H1 (cell line): ENCODE measurements around the gene PTRH1. TPM values are rescaled to one million over a fixed set of nuclear protein-coding genes. Genes with fewer than 3 reads are reported as not detected.
A peak's percentile ranks its signal among the peaks of the same experiment; 100 is the strongest.

Experiments
- CTCF ChIA-PET: fragments of 300-600 bp; sonication (Branson Sonifier 250); formaldehyde crosslinking; loops from one replicate; lab custom pipeline; 2021; ENCODE audit not compliant: partially characterized antibody; lab: Charles Lee
- POLR2A ChIA-PET: fragments of 300-600 bp; sonication (Branson Sonifier 250); formaldehyde crosslinking; loops from one replicate; lab custom pipeline; 2021; ENCODE audit warnings: inconsistent platforms; ENCODE audit not compliant: partially characterized antibody; lab: Charles Lee
- DNase-seq, 2 experiments: peaks; one replicate each; pipeline versions ENCODE4 v3.0.0 to v3.0.0-alpha.2; 2010 to 2022; ENCODE audit warnings: low spot score in 2 of 2, low read depth in 1 of 2, mixed read lengths in 1 of 2
- FAIRE-seq: peaks from 2 replicates; lab custom pipeline; 2011; peaks lifted over from hg19 to GRCh38; lab: Jason Lieb, UNC
- H2AFZ ChIP-seq: 2 replicates; pipeline ENCODE4 v1.8.1; 2012; ENCODE audit warnings: low read length, inconsistent platforms
- H2AK5ac ChIP-seq: 2 replicates; pipeline ENCODE4 v1.6.1; 2013; ENCODE audit warnings: low read depth, low read length
- H2BK120ac ChIP-seq: replicated peaks from 2 replicates; pipeline ENCODE3; 2013; ENCODE audit warnings: low read depth, low read length, inconsistent platforms
- H2BK12ac ChIP-seq: 2 replicates; pipeline ENCODE4 v1.6.1; 2013; ENCODE audit warnings: low read depth, low read length
- H2BK15ac ChIP-seq: 2 replicates; pipeline ENCODE4 v1.6.1; 2013; ENCODE audit warnings: low read length
- H2BK20ac ChIP-seq: 2 replicates; pipeline ENCODE4 v1.6.1; 2013; ENCODE audit warnings: low read length
- H2BK5ac ChIP-seq: 2 replicates; pipeline ENCODE4 v1.6.1; 2013; ENCODE audit warnings: low read depth, low read length
- H3K14ac ChIP-seq: 2 replicates; pipeline ENCODE4 v1.6.1; 2013; ENCODE audit warnings: inconsistent platforms; ENCODE audit not compliant: insufficient read length
- H3K18ac ChIP-seq: 2 replicates; pipeline ENCODE4 v1.6.1; 2013; ENCODE audit warnings: low read length; ENCODE audit errors: extremely low read depth
- H3K23ac ChIP-seq: 2 replicates; pipeline ENCODE4 v1.6.1; 2013; ENCODE audit warnings: inconsistent platforms; ENCODE audit not compliant: insufficient read length
- H3K23me2 ChIP-seq: 2 replicates; pipeline ENCODE4 v1.6.1; 2013; ENCODE audit warnings: low read depth, low read length
- H3K27ac ChIP-seq: 2 replicates; pipeline ENCODE4 v1.6.1; 2011; ENCODE audit warnings: low read depth, low read length, inconsistent platforms
- H3K27me3 ChIP-seq, 4 experiments: replicated peaks in 1 of 4; 1 replicate in 1 of 4; 2 replicates in 3 of 4; pipeline versions ENCODE4 v1.6.1 to v1.8.1; 2011 to 2013; ENCODE audit warnings: low read length in 3 of 4, mild to moderate bottlenecking in 3 of 4, inconsistent platforms in 2 of 4, mixed read lengths in 2 of 4, moderate library complexity in 1 of 4; ENCODE audit not compliant: control insufficient read depth in 3 of 4, insufficient read depth in 3 of 4; ENCODE audit errors: extremely low read depth in 1 of 4
- H3K36me3 ChIP-seq, 4 experiments: 2 replicates each; pipeline versions ENCODE4 v1.6.1 to v1.8.1; 2011 to 2013; ENCODE audit warnings: mild to moderate bottlenecking in 4 of 4, low read length in 3 of 4, moderate library complexity in 2 of 4, control low read depth in 1 of 4, inconsistent platforms in 1 of 4; ENCODE audit not compliant: insufficient read depth in 4 of 4, control insufficient read depth in 2 of 4
- H3K4ac ChIP-seq: replicated peaks from 2 replicates; pipeline ENCODE3; 2013; ENCODE audit warnings: low read length, low read depth, mixed read lengths, inconsistent platforms; ENCODE audit not compliant: insufficient read length
- H3K4me1 ChIP-seq, 4 experiments: replicated peaks in 1 of 4; 1 replicate in 1 of 4; 2 replicates in 3 of 4; pipeline versions ENCODE4 v1.6.1 to v1.8.1; 2011 to 2013; ENCODE audit warnings: low read length in 3 of 4, inconsistent platforms in 2 of 4, mixed read lengths in 1 of 4; ENCODE audit not compliant: insufficient read depth in 4 of 4, control insufficient read depth in 3 of 4
- H3K4me2 ChIP-seq, 2 experiments: 2 replicates each; pipeline versions ENCODE4 v1.6.1 to v1.8.1; 2011 to 2013; ENCODE audit warnings: low read depth in 2 of 2, low read length in 2 of 2, control low read depth in 1 of 2, inconsistent platforms in 1 of 2, mild to moderate bottlenecking in 1 of 2; ENCODE audit not compliant: insufficient read depth in 1 of 2
- H3K4me3 ChIP-seq, 4 experiments: fragments of 200-600, 300-600 bp in 1 of 4; sonication (generic), shearing (Covaris generic), sonication (Bioruptor Twin) in 1 of 4; 2 replicates each; pipeline versions ENCODE4 v1.5.1 to v1.8.1; 2011 to 2016; ENCODE audit warnings: low read length in 4 of 4, low read depth in 3 of 4, control low read depth in 2 of 4, inconsistent platforms in 2 of 4, mild to moderate bottlenecking in 2 of 4, mixed read lengths in 1 of 4, moderate library complexity in 1 of 4; ENCODE audit not compliant: insufficient read depth in 2 of 4; ENCODE audit errors: extremely low read depth in 1 of 4
- H3K56ac ChIP-seq: replicated peaks from 2 replicates; pipeline ENCODE3; 2013; ENCODE audit warnings: low read depth, mild to moderate bottlenecking, mixed read lengths, low read length, inconsistent platforms; ENCODE audit not compliant: insufficient read length
- H3K79me1 ChIP-seq: 2 replicates; pipeline ENCODE4 v1.6.1; 2013; ENCODE audit warnings: low read depth, low read length, control low read depth
- H3K79me2 ChIP-seq, 2 experiments: 2 replicates each; pipeline versions ENCODE4 v1.6.1 to v1.8.1; 2012 to 2013; ENCODE audit warnings: low read length in 2 of 2, mild to moderate bottlenecking in 2 of 2, inconsistent platforms in 1 of 2; ENCODE audit not compliant: insufficient read depth in 2 of 2, control insufficient read depth in 1 of 2
- H3K9ac ChIP-seq, 4 experiments: replicated peaks in 1 of 4; 1 replicate in 1 of 4; 2 replicates in 3 of 4; pipeline versions ENCODE4 v1.6.1 to v1.8.1; 2011 to 2013; ENCODE audit warnings: low read depth in 3 of 4, low read length in 3 of 4, control low read depth in 2 of 4, mild to moderate bottlenecking in 2 of 4, moderate library complexity in 2 of 4, inconsistent platforms in 1 of 4; ENCODE audit errors: extremely low read depth in 1 of 4
- H3K9me3 ChIP-seq, 2 experiments: 2 replicates each; pipeline versions ENCODE4 v1.6.1 to v1.8.1; 2012 to 2013; ENCODE audit warnings: mild to moderate bottlenecking in 2 of 2, moderate library complexity in 2 of 2, control low read depth in 1 of 2, inconsistent platforms in 1 of 2, low read depth in 1 of 2, low read length in 1 of 2, mixed read lengths in 1 of 2; ENCODE audit not compliant: insufficient read depth in 2 of 2
- H4K20me1 ChIP-seq, 2 experiments: replicated peaks in 1 of 2; 2 replicates each; pipeline versions ENCODE3 to v1.8.1; 2011 to 2013; ENCODE audit warnings: inconsistent platforms in 2 of 2, low read length in 2 of 2, mild to moderate bottlenecking in 1 of 2; ENCODE audit not compliant: insufficient read depth in 2 of 2, control insufficient read depth in 1 of 2
- H4K5ac ChIP-seq: 2 replicates; pipeline ENCODE4 v1.6.1; 2013; ENCODE audit warnings: low read length, low read depth, mixed read lengths, inconsistent platforms; ENCODE audit not compliant: insufficient read length
- H4K8ac ChIP-seq: 2 replicates; pipeline ENCODE4 v1.8.0; 2013; ENCODE audit warnings: mild to moderate bottlenecking, moderate library complexity, low read length, inconsistent platforms; ENCODE audit not compliant: insufficient read depth; ENCODE audit errors: extremely low read depth
- H4K91ac ChIP-seq: replicated peaks from 2 replicates; pipeline ENCODE3; 2013; ENCODE audit warnings: low read length, mixed read lengths, inconsistent platforms; ENCODE audit not compliant: insufficient read length
- BCL11A ChIP-seq, 2 experiments: IDR thresholded peaks; one replicate each; pipeline ENCODE4 v1.6.1; 2011; ENCODE audit warnings: low read depth in 2 of 2, low read length in 2 of 2, mild to moderate bottlenecking in 2 of 2
- FOSL1 ChIP-seq: IDR thresholded peaks from 2 replicates; pipeline ENCODE4 v1.6.1; 2011; ENCODE audit warnings: mild to moderate bottlenecking, low read depth, low read length, moderate library complexity; ENCODE audit not compliant: insufficient read depth
- GABPA ChIP-seq: IDR thresholded peaks from 2 replicates; pipeline ENCODE4 v1.6.1; 2011; ENCODE audit warnings: mild to moderate bottlenecking, low read length, moderate library complexity, borderline replicate concordance; ENCODE audit not compliant: insufficient read depth
- HDAC2 ChIP-seq, 2 experiments: fragments of 300-600 bp in 1 of 2; sonication (generic) in 1 of 2; IDR thresholded peaks; 2 replicates each; pipeline ENCODE4 v1.6.1; 2011 to 2012; ENCODE audit warnings: low read depth in 2 of 2, low read length in 2 of 2, mild to moderate bottlenecking in 2 of 2, moderate library complexity in 2 of 2, borderline replicate concordance in 1 of 2, inconsistent platforms in 1 of 2
- HDAC6 ChIP-seq: IDR thresholded peaks from one replicate; pipeline ENCODE4 v1.7.1; 2012; ENCODE audit warnings: low read depth, mild to moderate bottlenecking, inconsistent platforms, low read length, moderate library complexity
- NANOG ChIP-seq: IDR thresholded peaks from 2 replicates; pipeline ENCODE4 v1.6.1; 2011; ENCODE audit warnings: low read length, low read depth, mild to moderate bottlenecking, inconsistent platforms; ENCODE audit not compliant: insufficient read depth, poor library complexity, severe bottlenecking
- POLR2A ChIP-seq, 2 experiments: IDR thresholded peaks; 1 replicate in 1 of 2; 2 replicates in 1 of 2; pipeline ENCODE4 v1.6.1; 2011; ENCODE audit warnings: low read depth in 2 of 2, low read length in 2 of 2, mild to moderate bottlenecking in 2 of 2; ENCODE audit errors: control extremely low read depth in 1 of 2
- POLR2AphosphoS5 ChIP-seq: IDR thresholded peaks from 2 replicates; pipeline ENCODE4 v1.6.1; 2011; ENCODE audit warnings: low read depth, low read length
- POU5F1 ChIP-seq: IDR thresholded peaks from 2 replicates; pipeline ENCODE4 v1.6.1; 2011; ENCODE audit warnings: low read depth, mild to moderate bottlenecking, low read length, moderate library complexity
- SAP30 ChIP-seq: fragments of 300-600 bp; sonication (generic); IDR thresholded peaks from 2 replicates; pipeline ENCODE4 v1.7.1; 2012; ENCODE audit warnings: low read length, moderate library complexity, mild to moderate bottlenecking, inconsistent platforms; ENCODE audit not compliant: insufficient read depth, insufficient replicate concordance
- TEAD4 ChIP-seq: IDR thresholded peaks from 2 replicates; pipeline ENCODE4 v1.6.1; 2012; ENCODE audit warnings: low read depth, low read length, inconsistent platforms, mixed read lengths
- WGBS, 2 experiments: shearing (Covaris generic) in 1 of 2; methylation state at CpG; one replicate each; pipeline versions ENCODE4 v1.1.6 to v1.1.7; 2013 to 2015; ENCODE audit warnings: low lambda C conversion rate in 2 of 2, mixed read lengths in 2 of 2, inconsistent platforms in 1 of 2, low coverage in 1 of 2, missing lambda C conversion rate in 1 of 2; ENCODE audit not compliant: insufficient replicate concordance in 2 of 2, insufficient coverage in 1 of 2, insufficient read length in 1 of 2; ENCODE audit errors: extremely low coverage in 1 of 2, missing lambda C conversion rate in 1 of 2; 5-methylcytosine and 5-hydroxymethylcytosine counted together
- polyA plus RNA-seq, 7 experiments: library from polyadenylated mRNA; depleted of rRNA in 3 of 7; stranded (reverse) in 5 of 7; unstranded in 2 of 7; fragments of >200 nt in 5 of 7; fragments of 200-250 nt in 2 of 7; gene quantifications; 1 replicate in 5 of 7; 2 replicates in 1 of 7; 4 replicates in 1 of 7; pipeline versions ENCODE4 v1.2.1 to v1.2.3, GENCODE V29; 2011 to 2013; ENCODE audit warnings: missing spikeins in 2 of 7, mixed read lengths in 2 of 7
- total RNA-seq: library from RNA; stranded (reverse); fragmentation: NEBNext Ultra II Directional; extraction: Animal tissue kit (Norgen Biotek cat#: 25700); gene quantifications from 2 replicates; pipeline ENCODE4 v1.2.1, GENCODE V29; 2021

PTRH1 gene
- total and polyA plus RNA-seq, 2 of the 8 experiments (the other 6 are each of a cell fraction or from before 2014, with no cell fraction given): 11.1 to 19.8 TPM

DNA sequence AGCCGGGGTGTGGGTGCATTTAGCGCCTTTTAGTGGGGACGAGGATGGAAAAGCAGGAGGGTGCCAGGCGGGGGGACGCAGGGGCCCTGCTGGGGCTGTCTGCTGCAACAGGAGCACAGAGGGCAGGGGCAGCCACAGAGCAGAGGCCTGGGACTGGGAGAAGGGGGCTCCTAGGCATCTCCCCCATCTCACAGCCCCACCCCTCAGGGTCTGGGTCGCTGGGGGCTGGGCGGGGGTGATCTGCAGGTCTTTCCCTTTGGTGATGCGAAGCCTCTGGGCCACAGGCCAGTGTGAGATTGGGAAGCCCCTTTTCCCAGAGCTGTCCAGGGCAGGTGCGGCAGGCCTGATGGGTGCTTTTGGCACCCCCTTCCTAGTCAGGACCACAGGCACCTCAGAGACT lies 14.8 kb upstream of the PTRH1 start:
- Histone ChIP-seq H3K4ac (no peak overlapping the region), H2AFZ (no peak overlapping the region), H3K27ac (no peak overlapping the region), H4K5ac (no peak overlapping the region), H3K27me3 (no peaks in the 10 kb centered on the region), H3K4me2 (no peak overlapping the region), H3K9ac (no peak overlapping the region), H3K23ac (no peak overlapping the region), H3K36me3 (no peaks in the 10 kb centered on the region), H3K56ac (no peak overlapping the region), H3K4me1 (peaks cover 0 to 7% (median 6%) of the 10 kb centered on the region in 4 experiments; a peak in 5 of 7 replicates), H2BK120ac (no peak overlapping the region), H3K18ac (no peak overlapping the region), H3K14ac (no peak overlapping the region), H2BK12ac (0 out of 2 replicates have a peak overlapping the region, but pooled peaks have one; percentile 39), H4K8ac (peak overlapping the region; percentile 35; the same call in 1 of the 2 replicates), H3K79me1 (no peaks in the 10 kb centered on the region), H2BK5ac (no peak overlapping the region), H4K91ac (no peak overlapping the region), H2BK20ac (no peak overlapping the region), H4K20me1 (no peaks in the 10 kb centered on the region), H3K23me2 (0 out of 2 replicates have a peak, but pooled peaks cover 2% of the 10 kb centered on the region), H3K9me3 (no peaks in the 10 kb centered on the region), H3K79me2 (no peaks in the 10 kb centered on the region), H2BK15ac (no peak overlapping the region), H3K4me3 (no peak overlapping the region), H2AK5ac (no peak overlapping the region)
- ChIA-PET POLR2A (interaction anchor here (1.0 to 1.6 kb wide), 2 partner anchors 48 to 168 kb away, joined by 3 read pairs; partner anchors contain the start of gene SH2D3C), CTCF (interaction anchor here (1.0 to 5.0 kb wide), 4 partner anchors 14 to 213 kb away, joined by 3 to 18 read pairs (median 4); no protein-coding TSS in a partner anchor)
- WGBS, 2 experiments: 73% methylated on average over 5 of the region's 9 CpGs; no CpG with 5 or more reads in 1 of the 2 experiments
- DNase-seq: no peak
- TF ChIP-seq POU5F1 (no peak), NANOG (no peak), FOSL1 (no peak), TEAD4 (no peak), BCL11A (IDR thresholded peaks at IDR 0.05; ENCODE audit: low read depth in 2 of 2, low read length in 2 of 2) (no peak), HDAC2 (IDR thresholded peaks at IDR 0.05; ENCODE audit: borderline replicate concordance in 1 of 2, low read depth in 2 of 2, low read length in 2 of 2) (no peak), POLR2AphosphoS5 (no peak), GABPA (no peak), SAP30 (no peak), POLR2A (IDR thresholded peaks at IDR 0.05; ENCODE audit: control extremely low read depth in 1 of 2, low read depth in 2 of 2, low read length in 2 of 2) (no peak), HDAC6 (no peak)
- no peak for FAIRE-seq
